ENCODE measurements around the gene NTRK2.
A peak's percentile ranks its signal among the peaks of the same experiment; 100 is the strongest.

The NTRK2 gene

DNA sequence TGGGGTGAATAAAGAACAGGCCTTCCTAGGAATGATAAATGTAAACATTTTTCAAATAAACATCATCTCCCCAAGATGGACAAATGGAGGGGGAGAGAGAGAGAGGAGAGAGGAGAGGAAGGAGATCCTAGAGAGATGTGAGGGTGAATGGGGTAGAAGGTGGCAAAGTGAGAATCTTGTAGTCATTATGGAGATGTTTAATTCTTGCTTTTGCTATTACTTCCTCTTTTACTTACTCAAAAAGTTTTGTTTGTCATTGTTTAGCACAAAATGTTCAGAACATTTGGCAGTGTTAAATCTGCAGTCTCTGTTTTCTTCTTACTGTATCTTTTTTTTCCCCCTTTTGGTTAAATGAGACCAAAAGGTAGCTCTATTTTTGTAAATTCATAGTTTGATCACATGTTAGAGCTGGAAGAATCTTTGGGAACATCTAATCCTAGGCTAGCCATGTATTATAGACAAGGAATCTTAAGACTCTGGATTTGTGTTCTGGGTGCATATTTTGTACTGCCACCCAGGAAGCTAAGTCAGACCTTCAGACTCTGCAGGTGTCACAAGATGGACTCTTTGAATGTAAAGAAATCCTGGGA, 266.1 kb downstream of the NTRK2 start:
- DNase-seq (ENCODE audit: low read depth, low spot score): no peak

DNA sequence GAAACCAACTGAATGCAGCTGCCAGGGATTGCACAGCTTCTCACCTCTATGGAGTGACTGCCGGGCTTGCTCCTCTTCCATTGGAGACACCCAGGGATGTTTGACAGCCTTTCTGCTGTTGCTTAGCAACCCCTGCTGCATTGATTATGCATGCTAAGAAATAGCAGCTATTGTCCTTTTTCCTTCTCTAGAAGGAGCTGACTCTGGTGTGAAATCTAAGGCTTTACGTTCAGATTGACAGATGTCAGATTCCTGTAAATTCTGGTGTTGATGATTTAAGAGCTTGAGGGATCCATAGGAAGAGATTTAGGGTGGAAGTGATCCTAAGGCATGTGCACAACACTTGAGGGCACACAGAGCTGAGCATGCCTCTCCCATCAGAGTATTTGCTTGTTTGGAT, 267.7 kb downstream of the NTRK2 start:
- peak; percentile 37 for DNase-seq (ENCODE audit: low read depth, low spot score)

DNA sequence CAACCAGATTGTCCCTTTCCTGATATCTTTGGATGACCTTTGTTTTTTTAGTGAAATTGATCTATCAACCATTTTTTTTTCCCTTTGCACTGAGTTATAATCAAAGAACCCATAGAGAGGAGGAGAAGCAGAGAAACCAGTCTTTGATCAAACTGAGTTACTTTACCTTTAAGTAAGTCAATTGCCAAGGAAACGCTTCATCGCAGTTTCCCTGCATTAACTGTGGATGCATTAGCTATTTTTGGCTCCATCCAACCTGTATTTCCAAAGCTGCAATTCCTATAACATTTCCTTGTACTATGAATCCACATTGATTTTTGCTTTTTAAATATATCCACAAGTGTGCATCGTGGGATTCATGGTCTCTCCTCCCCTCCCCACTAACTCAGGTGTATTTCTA, 268.1 kb downstream of the NTRK2 start:
- no peak for DNase-seq (ENCODE audit: low read depth, low spot score)

DNA sequence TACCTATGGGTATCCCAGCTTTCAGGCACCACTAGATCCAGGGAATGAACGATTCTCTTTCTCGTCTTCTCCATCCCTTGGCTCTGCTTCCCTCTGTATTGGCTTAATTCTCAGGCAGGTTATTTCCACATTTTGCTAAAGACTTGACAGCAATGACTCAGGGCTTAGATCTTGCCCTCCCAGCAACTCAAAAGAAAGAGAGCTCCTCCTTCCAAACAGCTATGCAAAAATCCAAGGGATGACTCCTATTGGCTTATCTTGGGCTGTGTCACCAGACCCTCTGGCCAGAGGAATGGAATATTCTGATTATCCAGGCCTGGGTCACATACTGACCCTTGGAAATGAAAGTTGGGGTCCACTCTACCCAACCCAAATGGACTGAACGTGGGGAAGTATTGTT, 270.2 kb downstream of the NTRK2 start:
- no peak for DNase-seq (ENCODE audit: low read depth, low spot score)

DNA sequence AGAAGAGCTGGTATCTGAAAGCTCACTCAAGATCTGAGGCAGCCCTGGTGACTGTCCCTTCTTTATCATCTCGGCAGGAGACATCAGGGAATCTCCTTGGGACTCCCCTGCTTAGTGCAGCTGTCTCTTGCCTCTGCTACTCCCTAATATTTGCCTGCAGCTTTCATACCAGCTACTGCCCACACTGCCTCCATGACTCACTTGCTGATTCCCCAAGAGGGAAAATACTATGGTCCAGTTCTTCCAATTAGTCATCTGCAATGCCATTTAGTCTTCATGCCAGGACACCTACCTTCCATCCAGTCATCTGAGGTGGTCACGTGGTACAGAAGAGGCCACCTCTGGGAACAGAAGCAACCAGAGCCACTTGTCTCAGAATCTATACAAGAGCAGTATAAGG, 270.8 kb downstream of the NTRK2 start:
- no peak for DNase-seq (ENCODE audit: low read depth, low spot score)

DNA sequence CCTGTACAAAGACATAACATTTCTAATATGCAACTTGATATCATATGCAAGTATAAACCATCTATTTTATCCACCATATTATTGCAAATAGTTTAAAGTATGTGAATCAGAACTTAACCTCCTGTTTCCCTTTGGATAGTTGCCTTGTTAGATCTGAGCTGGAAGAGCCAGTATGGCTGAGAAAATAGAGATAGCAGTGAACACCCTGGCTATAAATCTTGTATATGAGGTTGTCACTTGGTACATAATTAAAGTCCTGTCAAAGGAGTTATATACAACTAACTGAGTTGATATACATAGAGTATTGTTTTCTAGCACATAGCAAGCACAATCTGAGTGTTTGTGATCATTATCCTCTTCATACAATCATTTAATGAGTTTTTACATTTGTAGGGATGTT, 272.3 kb downstream of the NTRK2 start:
- no peak for DNase-seq (ENCODE audit: low read depth, low spot score)

DNA sequence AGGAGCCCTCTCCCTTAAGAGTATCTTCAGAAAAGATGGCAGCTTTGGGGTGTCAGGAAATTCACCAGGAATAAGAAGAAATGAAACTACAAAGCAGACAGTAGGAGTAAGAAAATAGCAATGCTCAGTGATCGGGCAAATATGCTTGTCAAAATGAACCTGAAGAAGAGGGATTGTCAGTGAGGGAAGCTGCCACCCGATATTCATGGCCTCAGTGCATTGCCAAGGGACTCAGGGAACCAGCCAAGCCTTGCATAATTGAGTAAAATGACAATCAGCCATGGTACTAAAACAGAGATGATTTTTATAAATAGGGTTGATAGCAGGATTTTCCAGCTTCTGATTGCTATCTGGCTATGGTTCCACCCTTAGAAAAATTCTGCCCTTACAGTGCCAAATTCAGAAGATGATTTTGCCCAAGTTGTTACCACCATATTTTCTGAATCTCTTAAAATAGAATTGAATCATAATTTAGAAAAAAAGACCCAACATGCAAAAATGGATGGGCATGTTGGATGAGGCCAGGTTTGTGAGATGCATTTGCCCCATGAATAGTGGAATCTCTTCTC, 274.0 kb downstream of the NTRK2 start:
- DNase-seq (ENCODE audit: low read depth, low spot score): no peak

DNA sequence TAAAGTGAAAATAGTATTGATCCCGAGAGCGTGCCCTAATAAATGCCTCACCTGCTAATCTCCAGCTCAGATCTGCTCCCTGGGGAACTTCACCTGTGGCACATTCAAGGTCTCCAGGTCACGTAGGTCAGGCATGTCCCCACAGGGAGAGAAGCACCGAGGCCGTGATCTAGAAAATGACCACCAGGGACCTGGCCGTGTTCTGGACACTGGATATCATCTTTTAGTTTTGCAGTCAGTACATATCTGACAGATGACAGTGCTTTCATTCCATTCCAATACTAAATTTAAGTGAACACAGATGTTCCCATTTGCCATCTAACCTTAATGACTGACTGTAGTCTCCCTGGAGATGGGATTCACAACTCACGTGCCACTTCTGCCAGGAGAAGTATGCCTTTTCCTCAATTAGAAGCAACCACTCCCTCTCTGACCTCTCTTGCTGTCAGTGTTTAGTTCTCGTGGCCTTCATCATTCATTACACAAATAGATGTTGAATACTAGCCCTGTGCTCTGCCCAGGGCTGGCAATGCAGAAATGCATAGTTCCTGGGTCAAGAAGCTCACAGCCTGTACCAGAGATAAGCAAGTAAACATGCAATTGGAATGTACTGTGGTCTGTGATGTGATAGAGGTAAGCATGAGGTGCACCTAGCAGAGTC, 276.5 kb downstream of the NTRK2 start:
- no peak for DNase-seq (ENCODE audit: low read depth, low spot score)

DNA sequence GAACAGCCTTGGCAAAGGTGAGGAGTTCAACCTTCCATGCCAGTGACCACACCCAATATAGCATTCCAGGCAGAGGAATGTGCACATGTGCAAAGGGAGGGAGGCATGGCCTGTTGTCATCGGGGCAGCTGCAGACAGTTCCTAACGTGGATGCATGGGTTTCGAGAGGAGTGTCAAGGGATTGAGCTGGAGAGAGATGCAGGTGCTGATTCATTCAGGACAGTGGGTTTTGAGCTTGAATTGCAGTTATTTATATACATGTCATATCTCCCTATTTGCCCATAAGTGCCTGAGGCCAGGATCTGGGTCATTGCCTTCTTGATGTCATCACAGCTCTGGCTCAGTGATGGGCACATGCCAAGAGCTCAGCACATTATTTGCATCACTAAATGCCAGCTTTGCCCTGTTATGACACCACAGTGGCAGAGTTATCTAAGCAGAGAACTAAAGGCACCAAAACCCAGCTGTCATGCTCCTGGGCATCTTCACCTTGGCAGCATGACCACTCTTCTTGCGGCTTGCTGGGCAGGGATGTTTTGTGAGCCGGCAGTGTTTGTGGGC, 278.0 kb downstream of the NTRK2 start:
- no peak for DNase-seq (ENCODE audit: low read depth, low spot score)

DNA sequence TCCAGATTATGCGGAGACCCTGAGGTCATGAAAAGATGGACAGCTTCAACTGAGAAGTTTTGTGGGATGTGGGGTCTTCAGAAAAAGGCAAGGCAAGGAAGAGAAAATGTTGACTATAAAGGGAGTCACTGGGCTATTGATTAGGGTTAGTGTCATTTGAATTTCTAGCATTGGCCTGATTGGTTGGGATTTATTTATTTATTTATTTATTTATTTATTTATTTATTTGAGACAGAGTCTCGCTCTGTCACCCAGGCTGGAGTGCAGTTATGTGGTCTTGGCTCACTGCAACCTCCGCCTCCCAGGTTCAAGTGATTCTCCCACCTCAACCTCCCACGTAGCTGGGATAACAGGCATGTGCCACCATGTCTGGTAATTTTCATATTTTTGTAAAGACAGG, 279.7 kb downstream of the NTRK2 start:
- DNase-seq (ENCODE audit: low read depth, low spot score): no peak

DNA sequence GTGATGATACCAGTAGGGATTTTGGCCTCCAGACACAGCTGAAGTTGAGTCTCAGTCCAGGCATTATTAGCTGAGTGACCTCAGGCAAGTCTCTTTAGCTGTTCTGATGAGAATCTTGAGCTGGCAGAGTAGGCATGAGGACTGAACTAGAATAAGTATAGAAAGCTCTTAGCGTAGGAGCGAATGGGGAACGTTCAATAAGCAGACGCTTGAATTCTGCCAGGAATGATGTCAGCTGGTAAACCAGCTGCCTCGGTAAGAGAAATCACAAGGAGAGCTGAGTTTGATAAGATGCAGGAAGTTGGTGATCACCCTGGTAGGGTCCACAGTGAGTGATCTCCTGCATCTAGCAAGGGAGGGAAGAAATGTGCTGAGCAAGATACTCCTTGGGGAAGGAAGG, 280.4 kb downstream of the NTRK2 start:
- no peak for DNase-seq (ENCODE audit: low read depth, low spot score)

DNA sequence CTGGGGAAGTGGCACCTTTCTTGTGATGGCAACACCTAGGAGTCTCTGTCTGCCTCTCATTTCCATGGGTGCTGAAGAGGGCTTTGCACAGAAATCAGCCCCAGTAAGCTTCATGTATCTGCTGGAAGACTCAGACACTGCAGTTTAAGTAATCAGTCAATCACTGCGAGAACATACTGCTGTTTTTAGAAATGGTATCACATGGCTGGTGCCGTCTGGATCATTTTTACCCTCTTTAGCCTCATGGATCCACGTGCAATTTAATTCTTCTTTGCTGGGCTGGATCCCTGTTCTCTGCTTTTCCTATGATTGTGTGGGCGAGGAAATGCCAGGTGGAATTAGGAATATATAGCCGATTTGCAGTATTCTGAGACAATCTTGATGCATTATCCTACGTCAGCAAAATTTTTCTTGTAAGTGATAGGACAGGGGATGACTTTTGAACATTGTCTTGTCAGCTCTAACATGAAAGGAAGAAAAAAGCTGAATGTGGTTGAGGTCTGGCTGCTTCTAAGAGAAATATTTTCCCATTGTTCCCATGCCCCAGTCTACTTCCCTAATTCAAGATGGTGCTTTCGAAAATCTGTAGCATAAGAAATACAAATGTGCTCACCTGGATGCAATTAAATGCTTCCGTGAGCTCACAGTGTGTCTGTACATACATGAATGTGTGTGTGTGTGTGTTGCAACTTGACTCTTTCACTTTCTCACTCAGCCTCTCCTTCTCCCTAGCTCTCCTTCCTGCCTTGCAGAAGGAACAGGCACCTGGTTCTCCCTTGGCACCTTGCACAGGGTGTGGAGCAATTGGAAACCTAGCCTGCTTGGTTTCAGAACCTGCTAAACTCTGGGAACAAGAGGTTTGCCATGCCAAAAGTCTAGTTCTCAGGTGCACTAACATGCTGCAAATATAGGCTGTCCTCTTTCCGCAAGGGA, 281.6 kb downstream of the NTRK2 start:
- DNase-seq (ENCODE audit: low read depth, low spot score): no peak

DNA sequence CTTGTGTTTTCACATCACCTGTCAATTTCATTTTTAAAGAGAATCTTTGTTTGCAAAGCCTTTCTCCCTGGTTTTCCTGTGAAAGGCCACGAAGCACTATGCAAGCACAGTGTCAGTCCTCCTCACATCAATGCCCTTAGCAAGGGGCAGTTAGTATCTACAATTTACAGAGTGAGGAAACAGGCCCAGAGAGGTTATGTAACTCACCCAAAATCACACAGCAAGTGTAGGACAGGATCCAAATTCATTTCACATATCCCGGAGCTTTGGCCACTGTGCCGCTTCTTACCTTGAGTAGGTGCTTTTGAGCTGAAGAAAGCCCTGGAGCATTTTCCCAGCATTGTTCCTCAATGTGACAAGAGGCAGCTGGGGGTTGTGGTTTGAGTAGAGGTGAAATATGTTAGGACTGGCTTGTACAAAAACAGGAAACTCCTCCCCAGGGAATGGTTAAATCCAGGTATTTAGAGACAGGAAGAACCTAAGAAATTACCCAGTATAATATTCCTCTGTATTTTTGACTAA, 283.8 kb downstream of the NTRK2 start:
- DNase-seq (ENCODE audit: low read depth, low spot score): peak; percentile 34

DNA sequence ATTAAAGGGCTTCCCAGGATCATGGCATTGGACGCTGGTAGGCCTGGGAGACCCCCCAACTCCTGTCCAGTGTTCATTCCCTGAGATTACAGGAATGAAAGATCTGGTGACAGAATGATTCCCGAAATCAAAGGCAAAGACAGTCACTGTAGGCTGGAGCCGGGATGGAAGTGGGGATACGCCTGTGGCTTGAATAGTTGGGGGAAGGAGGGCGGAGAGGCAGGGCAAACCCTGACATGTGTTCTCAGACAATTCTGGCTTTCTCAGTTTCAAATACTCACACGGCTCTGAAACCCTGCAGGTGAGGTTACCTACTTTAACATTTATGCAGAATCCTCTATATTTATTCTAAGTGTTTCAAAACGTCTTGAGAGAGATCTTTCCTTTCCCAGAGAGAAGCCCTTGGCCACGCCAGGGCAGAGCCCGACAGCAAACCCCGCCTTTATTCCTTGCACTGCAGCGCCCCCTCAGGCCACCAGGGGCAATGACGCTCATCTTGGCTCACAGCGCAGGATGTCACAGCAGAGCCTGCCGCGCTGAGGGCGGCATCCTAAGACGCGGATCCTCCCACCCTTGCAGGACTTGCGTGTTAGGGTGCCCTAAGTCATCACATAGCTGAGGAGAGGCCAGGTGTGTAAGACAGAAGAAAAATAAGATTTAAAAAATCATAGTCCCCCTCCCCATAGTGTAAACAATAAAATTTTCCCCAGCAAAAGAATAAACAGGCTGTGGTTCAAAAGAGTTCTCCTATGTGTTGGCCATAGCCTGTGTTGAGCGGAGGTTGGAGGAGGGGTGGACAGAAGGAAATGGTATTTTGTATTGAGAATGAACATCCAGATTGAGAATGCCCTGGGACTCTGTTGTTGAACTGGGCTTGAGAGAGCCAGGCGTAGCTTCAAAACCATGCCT, 284.5 kb downstream of the NTRK2 start:
- peak; percentile 90 for DNase-seq (ENCODE audit: low read depth, low spot score)

DNA sequence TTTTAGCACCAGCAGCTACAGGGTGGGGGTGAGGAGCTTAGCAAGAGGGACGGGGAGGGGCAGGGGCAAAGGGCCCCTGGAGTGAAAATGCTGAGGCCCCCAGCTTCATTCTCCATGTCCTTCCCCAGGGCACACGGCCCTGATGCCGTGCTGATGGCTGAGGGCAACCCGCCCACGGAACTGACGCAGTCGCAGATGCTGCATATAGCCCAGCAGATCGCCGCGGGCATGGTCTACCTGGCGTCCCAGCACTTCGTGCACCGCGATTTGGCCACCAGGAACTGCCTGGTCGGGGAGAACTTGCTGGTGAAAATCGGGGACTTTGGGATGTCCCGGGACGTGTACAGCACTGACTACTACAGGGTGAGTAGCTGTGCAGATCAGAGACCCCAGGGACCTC, 285.6 kb downstream of the NTRK2 start:
- no peak for DNase-seq (ENCODE audit: low read depth, low spot score)

DNA sequence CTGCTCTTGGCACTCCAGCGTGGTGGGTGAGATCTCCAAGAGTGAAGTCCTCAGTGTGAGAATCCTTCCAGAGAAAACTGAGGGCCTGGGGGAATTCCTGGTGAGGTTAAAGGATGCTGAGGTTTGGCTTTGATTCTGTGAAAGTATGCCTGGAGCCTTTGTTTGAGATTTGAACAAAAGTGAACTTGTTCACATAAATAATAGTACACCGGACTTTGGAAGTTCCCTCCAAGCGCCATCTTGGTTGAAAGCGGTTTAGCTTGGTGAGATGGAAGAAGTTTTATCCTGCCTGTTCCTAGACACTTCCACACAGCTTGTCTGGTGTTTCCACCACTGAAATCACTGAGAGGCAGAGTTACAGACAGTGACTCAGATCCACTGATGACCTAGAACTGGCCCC, 286.4 kb downstream of the NTRK2 start:
- DNase-seq (ENCODE audit: low read depth, low spot score): no peak

DNA sequence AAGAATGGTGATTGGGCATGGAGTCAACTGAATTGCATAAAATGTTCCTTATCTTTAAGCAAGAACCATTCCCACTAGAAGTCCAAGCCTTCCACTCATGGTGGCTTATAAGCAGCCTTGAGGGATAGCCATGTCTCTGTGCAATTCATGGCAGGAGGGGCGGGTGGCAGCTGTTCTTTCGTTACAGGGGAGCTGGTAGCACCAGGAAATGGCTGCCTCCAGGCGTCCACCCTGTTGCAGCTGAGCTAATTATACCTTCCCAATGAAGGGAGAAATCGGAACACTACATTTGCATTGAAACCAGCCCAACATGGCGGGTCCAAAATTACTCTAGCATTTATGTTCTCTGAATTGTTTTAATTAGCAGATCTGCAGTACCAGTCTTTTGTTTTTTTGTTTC, 289.8 kb downstream of the NTRK2 start:
- no peak for DNase-seq (ENCODE audit: low read depth, low spot score)

DNA sequence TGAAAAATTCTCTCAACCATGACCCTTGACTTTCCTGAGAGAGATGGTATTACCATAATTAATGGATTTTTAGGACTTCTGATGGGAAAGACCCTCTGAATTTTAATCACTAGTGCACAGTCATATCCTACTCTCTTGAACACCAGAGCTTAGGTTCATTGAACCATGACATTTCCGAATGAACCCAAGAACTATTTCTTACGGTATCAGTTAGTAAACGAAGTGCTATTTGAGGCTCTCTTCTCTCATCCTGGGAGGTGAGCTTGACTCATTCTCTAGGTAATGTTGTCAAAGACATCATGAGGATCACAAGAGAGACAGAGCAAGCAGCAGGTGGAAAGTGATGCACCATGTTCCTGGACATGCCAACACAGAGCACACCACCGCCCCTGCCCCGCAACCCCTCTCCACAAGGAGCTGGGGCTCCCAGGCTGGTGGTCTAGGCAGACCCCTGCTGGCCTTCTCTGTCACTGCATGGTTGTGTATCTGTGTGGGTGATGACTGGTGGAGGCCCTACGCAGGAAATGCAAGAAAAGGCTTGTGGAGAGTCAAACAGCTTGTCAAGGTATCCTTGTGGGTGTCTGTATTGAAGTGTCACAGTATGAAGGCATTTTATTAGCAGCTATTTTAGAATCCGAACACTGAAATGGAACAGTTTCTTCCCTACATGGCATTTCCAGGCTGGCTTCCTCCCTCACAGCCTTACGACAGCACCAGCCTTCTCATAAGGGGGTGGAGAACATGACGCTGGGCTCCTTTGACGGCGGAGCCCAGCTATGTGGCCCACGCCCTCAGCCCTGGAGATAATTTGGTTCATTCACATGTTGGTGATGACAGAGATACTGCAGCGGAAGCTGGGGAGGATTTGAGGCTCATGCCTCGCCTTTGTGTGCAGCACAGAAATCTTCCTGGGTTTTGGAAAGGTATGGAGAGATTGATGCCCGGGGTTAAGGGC, 297.6 kb downstream of the NTRK2 start:
- DNase-seq (ENCODE audit: low read depth, low spot score): peak; percentile 77

DNA sequence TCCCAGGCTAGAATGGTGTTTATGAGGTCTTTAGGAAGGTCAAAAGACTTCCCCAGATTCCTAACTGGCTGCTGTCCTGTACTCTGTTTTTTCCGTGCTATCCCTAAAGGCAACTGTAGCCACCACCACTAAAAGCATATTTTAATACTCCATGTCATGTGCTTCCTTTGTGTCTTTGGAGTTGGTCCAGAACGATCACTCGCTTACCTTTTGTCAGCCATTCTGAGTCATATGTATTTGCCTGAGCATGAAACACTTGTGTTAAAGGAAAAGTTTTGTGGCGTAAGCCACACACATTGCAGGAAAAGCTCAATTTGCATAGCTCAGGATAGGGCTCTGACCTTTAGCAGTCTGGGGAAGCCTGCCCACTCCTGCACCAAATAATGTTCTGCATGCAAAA, 299.6 kb downstream of the NTRK2 start:
- no peak for DNase-seq (ENCODE audit: low read depth, low spot score)

DNA sequence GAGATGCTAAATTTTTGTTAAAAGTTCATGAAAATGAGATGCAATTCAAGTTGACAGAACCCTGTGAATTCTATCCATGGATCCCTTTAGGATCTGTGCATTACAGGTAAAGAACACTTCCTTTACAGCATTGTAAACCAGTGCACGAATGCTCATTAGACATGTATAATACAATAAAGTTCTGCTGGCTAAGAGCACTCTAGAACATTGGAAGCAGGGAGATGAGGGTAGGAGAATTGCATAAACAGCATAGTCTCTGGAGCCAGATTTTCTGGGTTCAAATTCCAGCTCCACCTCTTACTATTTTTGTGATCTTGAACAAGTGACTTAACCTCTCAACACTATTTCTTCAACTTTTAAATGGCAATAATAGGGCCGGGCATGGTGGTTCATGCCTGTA, 300.2 kb downstream of the NTRK2 start:
- no peak for DNase-seq (ENCODE audit: low read depth, low spot score)
